Head of caudate nucleus (tissue), 42 donors: ENCODE results near the gene RDM1.

Source experiments
- DNase-seq, 42 donors: peaks; one replicate each; pipeline versions ENCODE4 v3.0.0 to v3.0.0-alpha.2; 2020 to 2021; ENCODE audit warnings: mixed read lengths in 7 of 42
- intact Hi-C: fragments of 100-400 bp; cut with DNase I; formaldehyde crosslinking; loops from one replicate; pipeline ENCODE4 v1.15.0; 2022

Gene RDM1, protein sequence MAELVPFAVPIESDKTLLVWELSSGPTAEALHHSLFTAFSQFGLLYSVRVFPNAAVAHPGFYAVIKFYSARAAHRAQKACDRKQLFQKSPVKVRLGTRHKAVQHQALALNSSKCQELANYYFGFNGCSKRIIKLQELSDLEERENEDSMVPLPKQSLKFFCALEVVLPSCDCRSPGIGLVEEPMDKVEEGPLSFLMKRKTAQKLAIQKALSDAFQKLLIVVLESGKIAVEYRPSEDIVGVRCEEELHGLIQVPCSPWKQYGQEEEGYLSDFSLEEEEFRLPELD

DNA sequence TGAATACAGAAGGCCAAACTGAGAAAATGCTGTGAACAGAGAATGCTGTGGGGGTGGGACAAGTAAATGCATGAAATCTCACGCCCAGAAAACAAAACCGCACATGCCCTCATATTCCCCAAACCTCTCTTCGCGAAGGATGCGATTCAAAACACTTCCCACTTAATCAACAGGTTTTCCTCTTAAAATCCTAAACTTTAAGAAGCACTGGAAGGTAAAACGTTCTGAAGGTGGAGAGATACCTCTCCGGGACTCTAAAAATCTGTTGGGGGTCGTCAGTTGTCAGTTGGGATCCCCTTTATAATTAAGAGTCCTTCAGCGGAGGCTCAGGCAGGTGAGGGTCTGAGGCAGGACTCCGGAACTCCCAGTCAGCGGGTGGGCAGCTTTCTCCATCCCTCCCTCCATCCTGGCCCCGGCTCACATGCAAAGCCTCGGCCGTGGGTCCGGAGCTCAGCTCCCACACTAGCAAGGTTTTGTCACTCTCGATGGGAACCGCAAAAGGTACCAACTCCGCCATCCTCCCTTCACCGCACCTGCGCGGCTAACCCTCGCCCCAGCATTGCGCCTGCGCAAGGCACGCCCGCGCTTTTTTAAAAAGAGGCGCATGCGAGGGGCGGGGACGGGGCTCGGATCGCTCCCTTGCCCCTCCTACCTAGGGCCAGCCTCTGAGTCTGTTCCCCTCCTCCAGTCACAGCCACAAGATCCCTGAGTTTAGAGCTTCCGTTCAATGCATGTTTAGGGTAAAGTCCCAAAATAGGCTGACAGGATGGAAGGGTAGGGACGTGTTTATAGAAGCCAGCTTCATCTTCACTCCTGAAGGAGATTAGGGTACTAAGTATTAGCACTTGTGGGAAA lies at the start of gene RDM1:
RDM1 (minus strand) TSS at position 563 of the 855 bp plus-strand sequence; CDS start at position 517, 46 bp downstream.
- DNase-seq = peak; percentile 20 to 87 (median 73)
- intact Hi-C loops = no loop called here

DNA sequence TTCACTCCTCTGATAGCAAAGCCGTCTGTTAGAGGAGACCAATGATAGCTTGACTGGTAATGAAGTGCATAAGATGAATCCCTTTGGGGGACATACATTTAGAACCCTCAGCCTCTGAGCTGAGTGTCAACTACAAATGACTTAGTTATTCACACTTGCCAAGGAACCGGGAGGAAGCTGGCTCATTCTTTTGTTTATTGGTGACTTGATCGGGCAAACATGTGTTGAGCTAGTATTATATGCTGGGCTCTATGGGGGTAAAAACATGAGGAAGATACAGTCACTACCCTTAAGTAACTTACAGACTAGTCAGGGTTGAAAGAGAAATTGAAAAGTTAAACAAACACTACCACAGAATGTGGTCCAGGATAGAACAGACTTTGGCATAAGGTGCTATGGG lies 47.8 kb upstream of the RDM1 start:
- DNase-seq = no peak
- intact Hi-C loops = loop anchor here (10.0 kb wide), 2 partner anchors 56 to 506 kb away; partner anchors contain the start of gene ZNHIT3

DNA sequence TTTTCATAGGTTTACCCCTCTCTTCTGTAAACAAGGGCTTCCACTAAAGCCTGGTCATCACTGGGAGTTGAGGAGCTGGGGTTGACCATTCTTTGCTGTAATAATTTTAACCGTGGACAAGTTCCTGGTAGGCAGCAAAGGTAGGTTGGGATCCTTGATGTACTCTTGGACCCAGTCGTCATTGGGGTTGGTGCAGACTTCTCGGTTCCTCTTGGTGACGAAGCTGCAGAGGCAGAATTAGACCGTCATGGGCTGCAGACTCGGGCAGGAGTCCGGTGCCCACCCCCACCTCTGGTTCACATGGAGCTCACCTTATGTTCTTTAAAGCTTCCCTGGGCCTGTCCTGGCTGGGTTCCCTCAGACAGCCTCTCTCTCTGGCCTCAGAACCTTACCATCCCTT lies 46.9 kb upstream of the RDM1 start:
- intact Hi-C loops = loop anchor here (10.0 kb wide), 2 partner anchors 57 to 507 kb away; partner anchors contain the start of gene ZNHIT3
- DNase-seq = no peak

DNA sequence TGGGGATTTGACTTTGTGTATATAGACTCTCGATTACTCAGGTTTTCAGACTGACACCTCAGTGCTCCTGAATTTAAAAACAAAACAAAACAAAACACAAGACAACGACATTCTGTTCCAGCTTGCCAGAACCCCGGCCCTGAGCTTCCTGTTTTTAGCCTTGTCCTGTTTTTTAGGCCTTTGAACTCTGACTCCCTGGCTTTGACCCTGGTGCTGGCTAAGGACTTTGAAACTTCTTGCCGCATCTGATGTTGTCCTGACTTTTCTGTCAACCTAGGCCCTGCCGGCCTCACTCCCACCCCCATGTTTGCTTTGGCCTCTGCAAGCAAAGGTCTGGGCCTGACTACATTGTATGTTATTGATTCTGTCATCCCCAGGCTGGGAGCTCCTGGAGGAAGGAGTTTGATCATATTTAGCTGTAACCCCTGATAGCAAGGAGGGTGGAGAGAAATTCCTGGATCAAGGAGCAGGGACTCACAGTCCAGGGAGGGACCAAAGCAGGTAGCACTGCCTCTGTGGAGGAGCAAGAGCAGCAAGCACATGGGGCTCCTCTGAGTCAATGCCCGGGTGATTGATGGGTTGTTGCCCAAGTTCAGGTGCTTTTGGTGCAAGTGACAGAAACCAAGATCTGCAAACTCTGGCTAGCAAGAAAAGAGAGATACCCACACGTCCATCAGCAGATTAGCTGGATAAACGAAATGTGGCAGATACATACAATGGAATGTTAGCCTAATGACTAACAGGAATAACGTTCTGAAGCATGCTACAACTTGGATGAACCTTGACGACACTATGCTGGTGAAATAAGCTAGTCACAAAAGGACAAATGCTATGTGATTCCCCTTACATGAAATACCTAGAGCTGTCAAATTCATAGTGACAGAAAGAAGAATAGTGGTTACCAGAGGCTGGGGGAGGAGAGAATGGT lies 43.0 kb upstream of the RDM1 start:
- DNase-seq = no peak
- intact Hi-C loops = loop anchor here (10.0 kb wide), 2 partner anchors 61 to 511 kb away; partner anchors contain the start of gene ZNHIT3

DNA sequence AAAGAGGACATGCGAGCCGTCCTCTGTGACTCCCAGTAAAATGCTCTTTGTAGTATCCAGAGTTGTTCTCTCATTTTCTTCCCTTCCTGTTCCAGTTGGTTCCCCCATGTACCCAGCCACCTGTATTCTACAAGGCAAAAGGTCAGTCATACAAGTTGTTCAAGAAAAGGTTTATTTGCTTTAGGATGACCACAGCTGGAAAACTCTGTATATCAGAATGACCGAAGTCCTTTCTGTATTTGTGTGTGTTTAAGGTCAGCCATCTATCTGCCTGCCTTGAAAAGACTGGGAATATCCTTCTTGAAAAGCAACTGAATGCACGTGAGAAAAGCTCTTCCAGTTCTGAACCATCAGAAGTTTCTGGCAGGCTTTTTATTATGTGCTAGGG lies 42.4 kb upstream of the RDM1 start:
- intact Hi-C loops = loop anchor here (10.0 kb wide), 2 partner anchors 62 to 512 kb away; partner anchors contain the start of gene ZNHIT3
- DNase-seq = no peak

DNA sequence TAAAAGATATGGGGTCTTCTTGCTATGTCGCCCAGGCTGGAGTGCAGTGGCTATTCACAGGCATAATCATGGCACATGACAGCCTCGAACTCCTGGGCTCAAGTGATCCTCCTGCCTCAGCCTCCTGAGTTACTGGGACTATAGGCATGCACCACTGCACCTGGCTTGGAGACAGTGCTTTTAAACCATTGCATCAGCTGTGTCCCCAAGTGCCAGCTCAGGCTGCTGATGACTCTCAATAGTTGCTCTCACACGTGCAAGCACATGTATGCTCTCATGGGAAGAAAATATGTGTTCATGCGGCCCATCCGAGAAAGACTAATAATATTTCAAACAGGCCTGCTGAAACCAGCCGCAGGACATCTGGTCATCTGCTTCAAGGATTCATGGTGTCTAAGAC lies 42.0 kb upstream of the RDM1 start:
- DNase-seq = no peak
- intact Hi-C loops = loop anchor here (10.0 kb wide), 2 partner anchors 62 to 512 kb away; partner anchors contain the start of gene ZNHIT3

DNA sequence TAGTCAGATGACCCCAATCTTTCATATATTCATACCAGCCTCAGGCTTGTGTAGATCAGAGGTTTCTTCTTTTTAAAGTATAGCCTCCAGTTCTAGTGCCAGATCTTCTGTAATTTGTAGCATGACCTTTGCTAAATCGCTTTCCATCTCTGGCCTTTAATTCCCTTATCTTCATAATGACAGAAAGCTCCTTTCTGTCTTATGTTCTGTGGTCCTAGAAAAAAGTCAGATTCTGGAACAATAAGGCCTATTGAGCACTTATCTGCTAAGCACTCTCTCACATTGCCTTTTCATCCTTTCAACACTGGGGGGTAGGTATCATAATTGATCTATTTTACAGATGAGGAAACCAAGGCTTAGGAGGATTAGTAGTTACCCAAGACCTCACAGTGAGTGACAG lies 41.5 kb upstream of the RDM1 start:
- no peak for DNase-seq
- intact Hi-C loops = loop anchor here (10.0 kb wide), 2 partner anchors 63 to 513 kb away; partner anchors contain the start of gene ZNHIT3

DNA sequence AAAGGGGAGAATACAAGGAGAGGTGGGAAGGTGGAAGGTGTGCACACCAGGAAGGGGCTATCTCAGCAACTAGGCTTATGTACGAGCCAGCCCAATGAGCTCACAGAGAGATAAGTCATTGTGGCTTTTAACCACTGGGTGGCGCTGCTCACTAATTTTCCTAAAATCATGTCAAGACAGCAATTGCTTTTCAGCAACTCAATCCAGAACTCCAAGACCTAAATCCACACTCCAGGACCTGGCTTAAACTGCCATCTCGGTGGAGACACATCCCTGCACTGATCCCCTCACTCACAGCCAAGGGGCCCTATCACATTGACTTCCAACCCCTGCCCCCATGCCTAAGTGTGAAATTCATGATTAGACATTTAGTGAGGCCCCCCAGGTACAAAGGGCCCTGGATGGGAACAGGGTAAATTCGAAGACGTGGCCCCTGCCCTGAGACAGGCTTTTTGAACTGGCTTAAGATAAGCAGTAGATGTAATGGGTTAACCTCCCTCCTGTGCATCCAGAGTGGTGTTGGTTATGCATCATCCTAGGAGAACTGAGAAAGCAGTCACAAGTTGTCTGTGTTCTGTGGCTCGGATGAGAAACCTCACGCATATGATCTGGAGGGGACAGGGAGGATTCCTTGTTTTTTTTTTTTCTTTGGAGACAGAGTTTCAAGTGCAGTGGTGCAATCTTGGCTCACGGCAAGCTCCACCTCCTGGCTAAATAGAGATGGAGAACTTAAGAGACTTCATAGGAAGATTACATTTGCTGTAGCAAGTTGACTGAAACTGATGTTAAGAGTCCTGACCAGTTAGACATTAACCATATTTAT lies 39.2 kb upstream of the RDM1 start:
- DNase-seq = peak; percentile 26 to 94 (median 83)
- intact Hi-C loops = loop anchor here (10.0 kb wide), 2 partner anchors 65 to 515 kb away; partner anchors contain the start of gene ZNHIT3

DNA sequence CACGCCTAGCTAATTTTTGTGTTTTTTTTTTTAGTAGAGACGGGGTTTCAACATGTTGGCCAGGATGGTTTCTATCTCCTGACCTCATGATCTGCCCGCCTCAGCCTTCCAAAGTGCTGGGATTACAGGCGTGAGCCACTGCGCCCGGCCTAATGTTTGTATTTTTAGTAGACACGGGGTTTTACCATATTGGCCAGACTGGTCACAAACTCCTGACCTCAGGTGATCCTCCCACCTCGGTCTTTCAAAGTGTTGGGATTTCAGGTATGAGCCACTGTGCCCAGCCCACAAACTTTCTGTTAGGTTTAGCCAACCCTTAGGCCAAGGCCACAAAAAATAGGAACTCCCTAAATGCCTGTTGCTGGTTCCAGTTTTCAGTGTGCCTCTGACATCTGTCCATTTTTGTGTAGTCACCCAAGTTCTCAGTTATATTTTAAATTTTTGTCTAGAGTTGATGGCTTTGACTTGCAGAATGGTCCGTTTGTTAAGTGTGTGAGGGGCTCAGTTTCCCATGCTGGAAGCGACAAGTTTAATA lies 38.0 kb upstream of the RDM1 start:
- intact Hi-C loops = no loop called here

DNA sequence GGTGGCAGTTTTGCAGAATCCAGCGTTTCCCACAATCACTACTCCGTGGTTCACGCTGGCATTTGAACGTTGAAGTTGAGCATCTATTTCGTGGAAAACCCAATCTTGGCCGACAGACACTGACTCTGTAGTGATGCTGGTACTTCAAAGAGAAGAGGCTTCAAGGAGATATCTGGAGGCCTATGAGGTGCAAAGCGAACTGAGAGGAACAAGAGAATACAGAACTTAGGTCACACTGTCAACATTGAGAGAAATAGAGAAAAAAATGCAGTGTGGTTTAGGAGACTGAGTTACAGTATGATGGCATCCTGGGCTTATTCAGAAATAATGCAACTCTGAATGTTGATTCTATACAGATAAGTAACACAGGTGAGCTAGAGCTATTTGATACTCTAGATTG lies 34.7 kb upstream of the RDM1 start:
- DNase-seq = no peak
- intact Hi-C loops = no loop called here

More for the DNA sequence above, 38.0 kb upstream of the RDM1 start:
- no peak for DNase-seq

DNA sequence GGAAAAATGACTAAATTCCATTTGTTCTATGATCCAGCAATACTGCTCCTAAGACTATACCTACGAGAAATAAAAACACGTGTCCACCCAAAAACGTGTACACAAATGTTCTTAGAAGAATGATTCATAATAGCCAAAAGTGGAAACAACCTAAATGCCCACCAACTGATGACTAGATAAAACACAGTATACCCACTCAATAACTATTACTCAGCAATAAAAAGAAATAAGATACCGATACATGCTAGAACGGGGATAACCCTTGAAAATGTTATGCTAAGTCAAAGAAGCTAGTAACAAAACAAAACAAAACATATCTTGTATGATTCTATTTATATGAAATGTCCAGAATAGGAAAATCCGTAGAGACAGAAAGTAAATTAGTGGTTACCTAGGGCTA lies 33.1 kb upstream of the RDM1 start:
- intact Hi-C loops = no loop called here

DNA sequence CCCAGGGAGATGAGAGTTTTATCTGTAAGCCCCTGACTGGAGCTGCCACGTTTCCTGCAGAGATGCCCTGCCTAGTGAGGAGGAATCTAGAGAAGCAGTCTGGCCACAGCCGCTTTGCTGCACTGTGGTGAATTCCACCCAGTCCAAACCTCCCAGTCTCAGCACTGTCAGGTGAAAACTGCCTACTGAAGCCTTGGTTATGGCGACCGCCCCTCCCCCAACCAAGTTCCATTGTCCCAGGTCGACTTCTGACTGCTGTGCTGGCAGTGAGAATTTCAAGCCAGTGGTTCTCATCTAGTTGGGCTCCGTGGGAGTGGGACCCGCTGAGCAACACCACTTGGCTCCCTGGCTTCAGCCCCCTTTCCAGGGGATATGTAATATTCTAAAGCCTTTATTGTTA lies 23.1 kb upstream of the RDM1 start:
- intact Hi-C loops = no loop called here
- DNase-seq = no peak

More for the DNA sequence above, 33.1 kb upstream of the RDM1 start:
- no peak for DNase-seq

DNA sequence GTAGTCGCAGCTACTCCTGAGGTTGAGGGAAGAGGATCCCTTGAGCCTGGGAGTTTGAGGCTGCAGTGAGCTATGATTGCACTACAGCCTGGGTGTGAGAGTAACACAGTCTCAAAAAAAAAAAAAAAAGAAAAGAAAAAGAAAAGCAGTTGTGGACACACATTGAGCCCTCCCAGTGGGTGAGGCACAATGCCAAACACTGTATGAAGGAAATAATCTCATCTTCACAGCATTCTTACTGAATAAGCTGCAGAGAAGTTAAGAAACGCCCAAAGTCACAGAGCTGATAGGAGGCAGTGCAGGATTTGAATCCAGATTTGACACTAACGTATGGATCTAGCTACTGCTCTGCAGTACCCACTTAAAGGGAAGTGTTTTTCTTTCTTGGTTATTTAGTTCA lies 18.8 kb upstream of the RDM1 start:
- no peak for DNase-seq
- intact Hi-C loops = no loop called here

DNA sequence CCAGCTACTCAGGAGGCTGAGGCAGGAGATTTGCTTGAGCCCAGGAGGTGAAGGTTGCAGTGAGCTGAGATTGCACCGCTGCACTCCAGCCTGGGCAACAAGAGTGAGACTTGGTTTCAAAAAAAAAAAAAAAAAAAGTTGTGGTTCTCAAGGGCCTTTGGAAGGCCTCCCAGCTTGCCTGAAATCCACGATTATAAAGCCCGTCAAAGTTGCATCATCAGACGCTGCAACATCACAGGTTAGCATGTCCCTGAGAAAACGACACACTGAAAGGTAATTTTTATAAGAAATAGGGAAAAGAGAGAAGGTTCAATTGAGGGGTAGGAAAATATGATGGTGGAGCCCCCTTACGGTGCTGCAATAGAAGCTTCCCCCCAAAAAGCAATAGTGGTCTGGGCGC lies 17.5 kb upstream of the RDM1 start:
- intact Hi-C loops = no loop called here

DNA sequence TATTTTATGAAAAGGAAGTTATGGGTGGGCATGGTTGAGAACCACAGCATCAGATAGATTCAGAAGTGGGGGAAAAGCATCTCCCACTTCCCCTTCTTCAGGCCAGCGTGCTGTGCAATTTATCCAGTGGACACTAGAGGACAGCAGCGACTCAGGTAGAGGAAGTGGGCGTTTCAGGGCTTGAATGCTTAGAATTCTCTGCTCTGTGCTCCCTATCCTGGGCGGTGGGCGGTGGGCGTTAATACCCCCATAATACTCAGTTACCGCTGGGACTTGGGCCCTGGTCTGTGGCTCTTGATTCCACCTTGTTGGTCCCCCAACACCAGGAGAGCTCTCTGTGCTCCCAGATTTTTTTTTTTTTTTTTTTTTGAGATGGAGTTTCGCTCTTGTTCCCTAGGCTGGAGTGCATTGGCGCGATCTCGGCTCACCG lies 16.6 kb upstream of the RDM1 start:
- intact Hi-C loops = no loop called here
- DNase-seq = peak in 23 of 42 donors; percentile 9 to 60 (median 29)

More for the DNA sequence above, 17.5 kb upstream of the RDM1 start:
- no peak for DNase-seq

DNA sequence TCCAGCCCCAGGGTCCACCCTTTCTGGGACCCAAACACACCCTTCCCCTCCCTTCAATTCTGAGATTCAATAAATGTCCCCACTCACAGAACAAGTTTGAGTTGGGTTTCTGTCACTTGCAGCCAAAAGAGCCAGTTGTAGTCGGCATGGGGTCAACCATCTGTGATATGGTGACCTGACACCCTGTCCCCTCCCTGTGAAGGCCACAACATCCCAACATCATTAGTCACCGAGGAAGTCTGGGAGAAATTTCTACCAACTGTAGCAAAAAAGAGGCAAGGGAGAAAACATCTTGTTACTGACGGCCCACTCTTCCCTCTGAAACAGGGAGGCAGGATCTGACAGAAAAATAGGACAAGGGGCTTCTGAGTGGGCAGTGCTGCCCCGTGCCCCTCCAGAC lies 13.6 kb upstream of the RDM1 start:
- intact Hi-C loops = no loop called here
- no peak for DNase-seq

DNA sequence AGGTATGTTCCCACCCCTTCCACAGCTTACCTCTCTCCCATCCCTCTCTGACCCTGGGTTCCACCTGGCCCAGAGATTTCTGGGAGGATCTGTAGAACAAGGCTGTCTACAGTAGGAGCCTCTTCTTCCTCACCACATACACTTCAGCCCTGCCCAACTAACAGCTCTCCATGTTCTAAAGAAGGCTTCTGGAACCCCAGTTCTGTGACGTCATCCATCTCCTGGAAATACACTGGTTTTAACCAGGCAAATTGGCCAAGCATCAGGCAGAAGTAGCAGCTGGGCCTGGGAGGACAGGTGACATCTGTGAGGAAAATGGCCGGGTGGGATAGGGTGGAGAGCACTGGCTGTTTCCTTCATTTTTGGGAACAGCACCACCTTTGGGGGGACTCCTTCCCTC lies 13.0 kb upstream of the RDM1 start, which contains the start of gene LYZL6:
LYZL6 (minus strand) TSS at position 177 of the 400 bp plus-strand sequence. CDS start 4,357 bp downstream, outside the sequence.
- intact Hi-C loops = no loop called here
- DNase-seq = no peak
